Activated CD4-positive, alpha-beta T cell treated with anti-CD3 and anti-CD28 coated beads, Interleukin-2, amount 50 U/mL, for 24 hours (primary cell): ENCODE measurements around the gene TULP3.
A peak's percentile ranks its signal among the peaks of the same experiment; 100 is the strongest.

Source experiments
- DNase-seq, 2 donors: peaks; one replicate each; pipeline ENCODE4 v3.0.0-alpha.2; 2020; ENCODE audit warnings: low read depth in 1 of 2, low spot score in 1 of 2

TULP3 gene

DNA sequence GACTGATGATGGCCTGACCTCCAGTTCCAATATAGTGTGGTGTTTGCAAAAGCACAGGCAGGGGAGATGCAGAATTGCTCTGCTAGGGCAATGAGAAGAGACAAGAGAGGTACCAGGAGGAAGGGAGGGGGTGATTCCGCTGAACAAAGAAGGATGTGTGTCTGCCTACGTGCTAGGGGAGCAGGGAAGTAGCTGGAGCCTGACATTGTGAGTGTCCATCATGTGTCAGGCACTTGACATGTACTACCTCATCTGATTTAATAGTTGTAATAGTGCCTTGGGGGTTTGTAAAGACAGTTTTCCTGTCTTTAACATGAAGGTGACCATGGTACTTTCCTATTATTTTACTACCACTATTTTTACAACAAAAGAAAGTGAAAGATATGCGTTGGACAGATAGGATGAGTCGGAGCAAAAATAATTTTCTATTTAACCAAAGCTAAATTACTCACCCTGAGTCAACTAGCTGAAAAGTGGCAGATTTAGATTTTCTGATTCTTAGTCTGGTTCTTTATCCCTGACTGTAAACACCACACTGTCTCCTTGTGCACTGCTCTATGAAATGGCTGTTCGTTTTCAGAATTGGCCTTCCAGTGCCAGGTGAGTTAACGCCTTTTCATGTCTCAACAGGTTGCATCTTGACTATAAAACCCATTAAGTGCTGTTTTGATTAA, 34.8 kb downstream of the TULP3 start:
- no peak for DNase-seq

DNA sequence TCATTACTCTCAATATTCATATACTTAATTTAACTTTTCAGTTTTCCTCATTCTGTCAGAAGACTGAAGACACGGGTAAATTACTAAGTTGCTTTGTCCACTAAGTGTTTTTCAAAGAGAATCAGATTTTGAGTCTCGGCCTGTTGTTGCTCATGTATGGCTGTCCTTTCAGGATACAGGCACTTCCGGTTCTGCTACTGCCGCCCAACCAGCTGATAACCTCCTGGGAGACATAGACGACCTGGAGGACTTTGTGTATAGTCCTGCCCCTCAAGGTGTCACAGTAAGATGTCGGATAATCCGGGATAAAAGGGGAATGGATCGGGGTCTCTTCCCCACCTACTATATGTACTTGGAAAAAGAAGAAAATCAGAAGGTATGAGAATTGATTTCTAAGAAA, 40.2 kb downstream of the TULP3 start:
- DNase-seq = no peak

DNA sequence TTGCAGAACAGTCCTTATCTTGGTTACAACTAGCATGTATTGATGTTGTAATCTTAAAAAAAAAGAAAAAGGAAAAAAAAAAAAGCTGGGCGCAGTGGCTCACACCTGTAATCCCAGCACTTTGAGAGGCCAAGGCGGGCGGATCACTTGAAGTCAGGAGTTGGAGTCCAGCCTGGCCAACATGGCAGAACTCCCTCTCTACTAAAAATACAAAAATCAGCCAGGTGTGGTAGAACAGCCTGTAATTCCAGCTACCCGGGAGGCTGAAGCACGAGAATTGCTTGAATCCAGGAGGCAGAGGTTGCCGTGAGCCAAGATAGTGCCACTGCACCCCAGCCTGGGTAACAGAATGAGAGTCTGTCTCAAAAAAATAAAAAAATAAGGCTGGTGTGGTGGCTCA, 42.9 kb downstream of the TULP3 start:
- no peak for DNase-seq

DNA sequence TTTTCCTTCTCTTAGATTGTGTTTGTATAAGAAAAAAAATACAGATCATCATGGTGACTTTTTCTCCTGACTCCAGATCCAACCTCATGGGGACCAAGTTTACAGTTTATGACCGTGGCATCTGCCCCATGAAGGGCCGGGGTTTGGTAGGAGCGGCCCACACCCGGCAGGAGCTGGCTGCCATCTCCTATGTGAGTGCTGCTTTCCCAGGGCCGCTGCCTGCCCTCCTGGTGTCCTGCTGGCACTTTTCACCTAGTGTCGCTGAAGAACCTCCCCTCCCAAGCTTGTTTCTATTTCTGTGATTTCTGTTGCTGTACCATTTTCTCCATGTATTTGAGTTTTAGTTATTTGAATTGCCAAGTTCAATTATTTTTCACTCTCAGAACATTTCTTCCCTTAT, 43.7 kb downstream of the TULP3 start:
- no peak for DNase-seq

DNA sequence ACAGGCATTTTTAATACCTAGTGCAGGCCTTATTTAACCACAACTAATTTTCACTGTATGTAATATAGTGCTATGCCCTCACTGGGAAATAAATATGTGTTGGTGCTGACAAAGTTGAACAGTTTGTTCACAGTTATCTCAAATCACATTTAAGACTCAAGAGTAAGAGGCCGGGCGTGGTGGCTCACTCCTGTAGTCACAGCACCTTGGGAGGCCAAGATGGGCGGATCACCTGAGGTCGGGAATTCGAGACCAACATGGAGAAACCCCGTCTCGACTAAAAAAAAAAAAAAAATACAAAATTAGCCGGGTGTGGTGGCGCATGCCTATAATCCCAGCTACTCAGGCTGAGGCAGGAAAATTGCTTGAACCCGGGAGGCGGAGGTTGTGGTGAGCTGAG, 45.6 kb downstream of the TULP3 start:
- DNase-seq = no peak

DNA sequence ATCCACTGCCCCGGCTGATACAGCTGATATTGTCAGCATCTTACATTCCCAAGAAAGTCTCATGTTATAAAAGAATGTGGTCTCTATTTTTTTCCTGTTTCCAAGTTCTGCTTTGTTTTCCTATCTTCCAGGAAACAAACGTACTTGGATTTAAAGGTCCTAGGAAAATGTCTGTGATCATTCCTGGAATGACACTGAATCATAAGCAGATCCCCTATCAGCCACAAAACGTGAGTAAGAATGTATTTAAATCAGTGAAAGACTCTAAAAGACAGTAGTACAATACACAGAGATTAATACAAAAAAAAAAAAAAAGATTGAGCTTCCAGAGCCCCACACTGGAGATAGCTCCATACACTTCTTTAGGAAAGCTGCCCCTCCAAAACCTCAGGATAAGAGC, 46.8 kb downstream of the TULP3 start:
- no peak for DNase-seq

DNA sequence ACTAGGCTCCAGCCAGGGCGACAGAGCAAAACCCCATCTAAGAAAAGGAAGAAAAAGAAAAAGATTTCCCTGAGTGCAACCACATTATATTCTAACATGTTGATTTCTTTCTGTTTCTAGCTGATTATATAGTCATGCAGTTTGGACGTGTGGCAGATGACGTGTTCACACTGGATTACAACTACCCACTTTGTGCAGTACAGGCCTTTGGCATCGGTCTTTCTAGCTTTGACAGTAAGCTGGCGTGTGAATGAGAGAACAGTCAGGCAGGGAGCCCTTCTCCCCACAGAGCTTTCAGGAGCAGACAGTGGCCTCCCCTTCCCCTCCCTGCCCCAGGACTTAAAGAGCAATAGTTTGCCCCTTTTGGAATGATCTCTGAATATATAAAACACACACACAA, 48.5 kb downstream of the TULP3 start:
- no peak for DNase-seq

DNA sequence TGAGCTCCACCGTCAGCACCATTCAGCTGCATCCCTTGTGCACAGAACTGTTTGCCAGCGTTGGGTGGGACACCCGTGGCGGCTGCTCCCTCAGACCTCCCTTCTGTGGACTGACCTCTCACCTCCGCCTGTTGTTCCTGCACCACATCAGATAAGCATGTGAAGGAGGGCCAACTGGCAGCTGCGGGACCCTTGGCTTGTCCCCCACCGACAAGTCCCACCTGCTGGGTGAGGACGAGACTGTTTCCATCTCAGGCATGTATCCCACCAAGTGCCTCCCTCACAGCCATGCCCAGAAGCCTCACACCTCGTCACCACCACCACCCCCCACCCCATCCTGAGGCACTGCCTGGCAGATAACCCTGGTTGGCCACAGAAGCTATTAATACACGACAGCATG, 49.9 kb downstream of the TULP3 start:
- DNase-seq = no peak

DNA sequence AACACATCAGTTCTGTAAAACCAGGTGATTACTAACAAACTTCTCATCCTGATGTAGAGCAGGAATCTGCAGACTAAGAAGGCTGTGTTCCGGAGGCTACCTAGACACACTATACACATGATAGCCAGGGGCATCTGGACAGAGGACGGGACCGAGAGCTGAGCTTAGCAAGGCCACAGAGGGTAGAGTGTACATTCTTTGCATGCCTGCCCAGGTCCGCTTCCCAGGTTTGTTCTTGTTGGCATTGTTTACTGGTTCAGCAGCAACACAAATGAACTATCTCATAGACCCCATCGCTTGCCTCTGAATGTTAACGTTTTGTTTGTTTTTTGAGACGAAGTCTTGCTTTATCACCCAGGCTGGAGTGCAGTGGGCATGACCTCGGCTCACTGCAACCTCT, 50.8 kb downstream of the TULP3 start:
- no peak for DNase-seq

DNA sequence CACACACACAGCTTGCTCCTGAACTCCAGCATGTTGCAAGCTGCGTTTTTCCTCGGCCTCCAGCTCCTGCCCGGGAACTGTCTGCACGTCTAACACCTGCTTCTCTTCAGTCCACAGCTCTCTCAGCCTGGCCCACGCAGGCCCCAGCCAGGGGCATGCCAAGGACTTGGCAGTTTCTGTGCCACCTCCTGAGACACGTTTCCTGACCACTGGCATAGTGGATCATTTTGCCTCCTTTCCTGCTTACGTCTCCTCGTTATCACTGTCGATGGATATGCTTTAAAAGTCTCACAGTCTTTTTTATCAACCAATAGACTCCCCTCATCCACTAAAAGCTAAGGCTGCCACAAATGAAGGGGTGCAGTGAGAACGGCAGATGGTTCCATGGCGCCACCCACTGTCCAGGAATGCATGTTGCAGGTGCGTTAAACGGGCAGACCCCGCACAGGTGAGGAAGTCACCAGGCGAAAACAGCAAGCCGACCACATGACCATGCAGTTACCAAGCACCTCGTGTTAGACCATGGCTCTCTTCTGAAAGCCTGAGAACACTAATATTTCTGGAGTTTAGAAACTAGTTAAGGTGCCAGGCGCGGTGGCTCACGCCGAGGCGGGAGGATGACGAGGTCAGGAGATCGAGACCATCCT, 53.8 kb downstream of the TULP3 start:
- peak in 1 of 2 donors; percentile 26 for DNase-seq

DNA sequence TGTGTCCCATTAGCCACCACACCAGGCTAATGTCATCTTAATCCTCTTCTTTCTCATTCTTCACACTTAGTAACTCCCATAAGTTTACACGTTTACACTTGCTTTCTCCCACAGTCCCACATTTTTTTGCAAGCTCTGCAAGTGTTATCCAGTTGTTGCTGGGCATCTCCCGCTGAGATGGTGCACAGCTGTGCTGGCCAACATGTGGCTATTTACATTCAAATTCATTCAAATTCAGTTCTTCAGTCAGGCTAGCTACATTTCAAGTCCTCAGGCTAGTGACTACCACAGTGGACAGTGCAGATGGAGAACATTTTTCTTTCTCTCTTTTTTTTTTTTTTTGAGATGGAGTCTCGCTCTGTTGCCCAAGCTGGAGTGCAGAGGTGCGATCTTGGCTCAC, 58.7 kb downstream of the TULP3 start:
- no peak for DNase-seq

DNA sequence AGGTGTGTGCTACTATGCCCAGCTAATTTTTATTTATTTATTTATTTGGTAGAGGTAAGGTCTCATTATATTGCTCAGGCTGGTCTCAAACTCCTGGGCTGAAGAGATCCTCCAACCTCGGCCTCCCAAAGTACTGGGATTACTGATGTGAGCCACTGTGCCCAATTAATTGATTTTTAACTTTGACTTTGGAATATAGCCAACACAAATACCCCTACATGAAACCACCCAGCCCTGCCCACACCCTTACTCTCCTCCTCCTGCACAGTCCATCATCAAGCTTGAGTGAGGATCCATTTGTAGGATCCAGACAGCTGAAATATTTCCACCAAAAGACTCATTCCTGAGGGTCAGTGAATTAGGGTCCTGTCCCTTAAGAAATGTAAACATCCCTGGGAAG, 65.2 kb downstream of the TULP3 start:
- DNase-seq = no peak

DNA sequence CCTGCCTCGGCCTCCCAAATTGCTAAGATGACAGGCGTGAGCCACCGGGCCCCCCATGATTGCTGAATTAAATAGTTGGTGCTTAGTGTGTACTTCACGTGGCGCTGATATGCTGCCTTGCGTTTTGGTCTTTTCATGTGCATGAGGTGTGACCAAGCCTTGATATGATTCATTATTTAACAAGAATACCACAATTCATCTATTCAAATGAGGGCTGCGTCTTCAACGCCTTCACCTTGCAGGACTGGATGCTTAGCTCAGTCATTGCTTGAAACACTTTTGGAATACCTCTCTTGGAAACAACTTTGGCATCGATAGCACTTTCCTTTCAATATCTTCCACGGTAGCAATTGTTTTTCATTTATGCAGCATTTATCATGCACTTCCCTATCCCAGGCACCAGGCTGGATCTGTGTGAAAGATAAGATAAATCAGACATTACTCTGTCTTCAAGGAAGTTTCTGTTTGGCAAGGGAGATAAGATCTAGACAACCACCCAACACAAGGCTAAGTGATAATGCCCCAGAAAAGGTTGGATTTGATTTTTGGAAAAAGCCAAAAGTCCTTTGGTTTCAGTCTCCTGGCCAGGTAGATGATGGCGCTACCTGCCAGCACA, 67.2 kb downstream of the TULP3 start:
- no peak for DNase-seq

DNA sequence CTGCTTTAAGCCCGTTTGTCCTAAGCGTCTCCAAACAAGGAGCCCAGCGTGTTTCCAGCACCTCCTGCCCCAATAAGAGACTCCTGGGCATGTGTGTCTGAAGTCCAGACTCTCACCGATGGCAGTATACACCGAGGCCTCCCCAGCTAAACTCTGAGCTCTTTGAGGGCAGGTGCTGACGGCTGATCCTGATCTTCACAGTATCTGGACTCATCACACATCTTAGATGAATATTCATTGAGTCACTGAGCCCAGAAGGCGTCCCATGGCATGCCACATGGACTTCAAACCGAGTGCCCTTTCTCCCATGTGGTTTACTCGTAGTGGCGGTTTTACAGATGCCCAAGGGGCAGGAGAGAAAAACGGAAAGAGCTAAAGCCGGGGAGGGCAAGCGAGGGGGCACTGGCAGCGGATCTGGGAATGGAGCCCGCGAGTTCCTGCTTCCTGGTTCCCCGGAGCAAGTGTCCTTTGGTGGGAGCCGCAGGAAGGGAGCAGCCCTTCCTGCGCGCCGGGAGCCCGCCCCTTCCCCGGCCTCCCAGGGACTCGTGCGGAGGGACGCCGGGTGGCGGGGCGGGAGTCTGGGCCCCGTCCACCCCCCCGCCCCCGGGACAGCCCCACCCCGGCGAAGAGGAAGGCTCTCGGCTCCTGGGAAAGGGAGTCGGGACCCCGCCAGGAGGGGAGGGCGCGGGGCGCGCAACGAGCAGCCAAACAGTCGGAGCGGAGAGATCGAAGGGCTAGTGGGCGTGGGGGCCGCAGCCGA, 67.9 kb downstream of the TULP3 start:
- DNase-seq = no peak

DNA sequence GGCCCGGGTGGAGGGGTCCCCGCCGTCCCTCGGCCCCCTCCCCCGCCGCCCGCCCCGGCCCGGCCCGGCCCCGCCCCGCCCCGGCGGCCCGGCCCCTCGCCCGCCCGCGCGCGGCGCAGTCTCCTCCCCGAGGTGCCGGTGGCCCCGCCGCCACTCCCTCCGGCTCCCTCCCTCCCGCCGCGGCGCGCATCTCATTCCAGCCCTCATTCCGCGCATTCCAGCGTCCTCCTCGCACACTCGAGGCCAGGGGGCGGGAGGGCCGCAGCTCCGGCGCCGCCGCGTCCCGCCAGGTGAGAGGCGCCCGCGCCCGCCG, 68.5 kb downstream of the TULP3 start, which contains the start of gene TEAD4:
Gene TEAD4 (plus strand): TSS at position 206 of the 313 bp plus-strand sequence.
- DNase-seq = no peak

DNA sequence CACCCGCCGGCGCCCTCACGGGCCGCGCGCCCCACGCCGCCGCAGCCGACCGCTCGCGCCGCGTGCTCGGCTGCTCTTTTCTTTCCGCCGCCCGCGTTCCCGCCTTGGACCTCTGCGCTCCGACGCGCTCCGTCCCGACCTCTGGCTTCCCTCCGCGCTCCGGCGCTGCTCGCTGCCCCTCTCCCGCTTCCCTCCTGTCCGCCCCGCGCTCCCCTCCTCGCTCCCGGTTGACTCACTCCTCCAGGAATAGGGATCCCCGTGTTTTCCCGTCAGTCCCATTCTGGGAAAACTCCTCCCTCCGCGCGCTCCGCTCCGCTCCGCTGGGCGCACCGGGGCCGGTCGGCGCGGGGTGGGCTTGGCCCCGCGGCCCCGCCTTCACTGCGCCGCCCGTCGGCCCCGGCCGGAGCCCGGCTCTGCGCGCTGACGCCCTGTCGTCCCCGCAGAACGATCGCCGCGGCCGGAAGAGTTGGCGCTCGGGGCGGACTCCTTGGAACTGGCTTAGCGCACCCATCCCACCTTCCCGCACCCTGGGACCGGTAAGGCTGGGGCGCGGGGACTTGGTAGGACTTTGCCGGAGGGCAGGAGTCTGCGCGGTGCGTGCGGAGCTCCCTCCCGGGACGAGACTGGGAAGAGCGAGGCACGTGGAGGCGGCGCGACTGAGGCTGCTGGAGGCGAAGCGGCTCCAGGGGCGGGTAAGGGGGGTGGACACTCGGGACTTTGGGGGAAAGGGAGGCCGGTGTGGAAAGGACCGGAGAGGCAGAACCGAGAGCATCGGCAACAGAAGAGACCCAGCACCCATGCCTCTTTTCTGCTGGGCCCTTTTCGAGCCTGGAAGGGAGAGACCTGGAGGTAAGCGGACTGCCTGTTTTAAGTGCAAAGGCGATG, 69.1 kb downstream of the TULP3 start:
- DNase-seq = no peak

DNA sequence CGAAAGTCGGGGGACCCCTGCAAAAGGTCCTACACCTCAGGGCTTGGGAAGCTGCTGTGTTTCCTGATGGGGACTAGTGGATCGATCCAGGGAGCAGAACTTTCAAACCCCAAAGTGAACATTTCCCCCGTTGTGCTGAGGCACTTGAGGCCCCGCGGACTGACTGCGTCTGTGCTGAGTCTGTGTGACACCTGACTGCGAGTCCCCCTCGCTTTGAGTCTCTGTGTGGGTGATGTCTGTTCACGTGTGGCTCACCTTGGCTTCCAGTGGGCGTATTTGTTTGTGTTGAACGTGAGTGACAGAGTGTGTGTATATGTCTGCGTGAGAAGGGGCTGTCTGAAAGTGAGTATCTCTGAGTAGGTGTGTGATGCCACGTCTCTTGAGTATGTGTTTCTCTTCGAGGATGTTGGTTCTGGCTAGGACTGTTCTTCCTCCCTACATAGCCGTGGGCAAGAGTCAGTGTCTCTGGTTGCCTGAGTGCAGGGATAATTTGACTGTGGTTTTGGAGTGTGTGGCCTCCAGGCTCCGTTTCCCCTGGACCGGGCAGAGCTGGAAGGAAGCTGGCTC, 69.8 kb downstream of the TULP3 start:
- no peak for DNase-seq

DNA sequence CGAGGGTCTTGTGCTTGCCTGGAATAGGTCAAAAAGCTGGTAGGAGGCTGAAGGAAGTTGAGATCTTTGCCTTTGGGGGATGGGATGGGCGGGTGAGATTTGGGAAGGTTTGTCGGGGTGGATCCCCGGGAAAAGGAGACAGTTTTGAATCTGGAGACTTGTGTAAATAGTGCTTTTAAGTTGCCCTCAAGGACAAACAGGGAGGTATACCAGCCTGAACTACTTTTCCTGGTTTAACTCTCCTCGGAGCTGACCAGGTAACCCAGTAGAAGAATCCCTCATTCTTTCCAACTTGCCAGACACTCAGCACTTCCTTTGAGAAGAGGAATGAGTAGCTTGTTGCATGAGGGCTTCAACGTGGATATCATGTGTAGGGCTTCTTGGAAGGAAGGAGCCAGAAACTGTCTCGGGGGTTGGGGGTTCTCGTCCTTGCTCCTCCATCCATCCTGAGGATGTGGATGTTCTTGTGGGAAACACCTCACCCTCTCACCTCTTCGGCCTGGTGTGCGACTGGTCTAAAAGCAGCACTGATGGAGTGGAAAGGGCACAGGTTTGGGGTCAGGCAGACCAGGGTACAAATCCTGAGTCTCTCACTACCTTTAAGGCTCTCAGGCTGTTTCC, 70.4 kb downstream of the TULP3 start:
- DNase-seq = no peak

DNA sequence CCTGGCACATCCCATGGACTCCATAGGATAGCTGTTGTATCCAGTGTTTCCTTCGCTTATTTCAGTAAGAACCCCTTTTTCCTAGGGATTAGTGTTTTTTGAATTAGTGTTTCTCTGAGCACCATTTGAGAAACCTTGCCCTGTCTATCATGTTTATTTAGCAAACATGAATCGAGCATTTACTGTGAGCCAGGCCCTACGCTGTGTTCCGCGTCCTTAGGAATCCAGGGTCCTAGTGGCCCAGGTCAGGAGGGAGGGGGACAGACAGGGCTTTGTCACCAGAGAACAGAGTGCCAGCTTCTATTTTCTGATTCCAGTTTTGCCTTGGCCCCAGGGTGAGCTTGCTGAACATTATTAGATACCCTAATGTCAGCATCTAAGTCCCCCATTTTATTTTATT, 71.0 kb downstream of the TULP3 start:
- no peak for DNase-seq

DNA sequence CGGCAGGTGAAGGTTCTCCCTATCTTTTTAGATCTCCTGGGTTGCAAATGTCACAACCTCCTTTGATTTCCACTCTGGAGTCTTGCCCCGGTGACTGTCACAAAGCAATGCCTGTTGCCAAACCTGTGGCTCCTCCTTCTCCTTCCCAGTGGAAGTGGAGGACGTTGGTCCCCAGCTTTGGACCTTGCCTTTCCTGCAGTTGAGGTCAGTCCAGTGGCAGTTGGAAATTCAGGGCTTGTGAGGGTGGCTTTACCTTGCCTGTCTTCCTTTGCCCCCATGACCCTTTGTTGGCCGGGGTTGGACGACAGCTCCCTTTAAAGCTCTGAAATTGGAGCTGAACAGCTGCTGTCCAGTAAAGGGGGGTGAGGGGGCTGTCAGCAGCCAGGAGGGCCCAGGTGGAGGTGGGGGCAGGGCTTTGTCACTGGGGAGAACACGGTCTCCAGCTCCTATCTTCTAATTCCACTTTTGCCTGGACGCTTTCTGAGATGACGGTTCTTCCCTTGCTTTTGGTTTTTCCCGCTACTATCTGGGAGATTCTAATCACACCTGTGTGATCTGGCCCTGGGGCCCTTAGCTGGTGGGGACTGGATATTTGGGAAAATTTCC, 72.6 kb downstream of the TULP3 start:
- no peak for DNase-seq
